HL-60/S4 treated with retinoic acid at 250 ng/mL for 4 days and 3 days (cell line): ENCODE data around the gene KIAA0825.
"Not testable (repeated sequence)": the region's sequence is repeated elsewhere in the genome, so short reads cannot be mapped to it uniquely, and the experiment has no call there.

Source experiments
- in situ Hi-C: fragments of 300-500 bp; cut with MboI; formaldehyde crosslinking; loops from 2 replicates; pipeline ENCODE4 v1.7.0; 2022; ENCODE audit warnings: low sequenced_read_pairs

The KIAA0825 gene

DNA sequence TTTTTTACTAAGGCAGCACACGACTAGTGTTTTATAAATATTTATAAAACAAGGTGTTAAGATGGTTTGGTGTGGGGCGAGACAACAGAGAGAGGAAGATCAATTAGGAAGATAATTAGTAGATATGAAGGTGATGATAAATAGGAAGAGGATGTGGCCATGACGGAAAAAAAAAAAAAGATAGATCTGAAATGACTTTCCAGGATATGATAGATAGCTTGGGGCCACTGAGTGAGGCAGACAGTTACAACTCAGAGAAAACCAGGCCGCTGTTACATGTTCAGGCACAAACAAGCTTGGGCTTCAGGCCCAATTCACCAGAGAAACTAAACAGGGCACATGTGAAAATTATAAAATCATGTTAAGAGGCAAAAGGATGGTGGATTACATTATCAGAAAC is 43.2 kb downstream of the KIAA0825 start:
- in situ Hi-C loops = no loop called here

DNA sequence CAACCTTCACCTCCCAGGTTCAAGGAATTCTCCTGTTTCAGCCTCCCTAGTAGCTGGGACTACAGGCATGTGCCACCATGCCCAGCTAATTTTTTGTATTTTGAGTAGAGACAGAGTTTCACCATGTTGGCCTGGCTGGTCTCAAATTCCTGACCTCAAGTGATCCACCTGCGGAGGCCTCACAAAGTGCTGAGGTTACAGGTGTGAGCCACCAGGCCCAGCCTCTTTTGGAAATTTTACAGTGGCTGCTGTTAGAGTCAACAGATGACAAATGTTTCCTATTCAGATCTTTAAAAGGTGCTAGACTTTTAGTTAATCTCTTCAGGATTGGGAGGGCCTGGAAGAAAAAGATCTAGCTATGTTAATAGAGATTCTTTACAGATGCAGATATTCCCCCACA is 45.1 kb downstream of the KIAA0825 start:
- in situ Hi-C loops = not testable (repeated sequence)

DNA sequence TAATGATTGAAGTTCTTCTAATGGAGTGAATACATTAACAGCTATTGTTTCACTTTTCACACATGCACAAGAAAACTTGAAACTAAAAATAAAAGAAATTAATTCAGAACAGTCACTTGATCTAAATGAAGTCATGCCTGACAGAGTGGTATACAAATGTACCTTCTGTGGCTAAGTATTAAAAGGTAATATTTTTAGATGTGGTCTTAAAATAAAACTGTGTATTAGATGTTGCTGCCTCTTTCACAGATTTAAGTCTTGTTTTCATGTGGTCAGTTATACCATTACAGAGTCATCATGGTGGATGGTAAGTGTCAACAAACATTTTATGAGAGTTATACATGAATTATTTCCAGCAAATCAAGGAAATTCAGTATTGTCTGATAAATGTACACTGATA is 47.0 kb downstream of the KIAA0825 start:
- in situ Hi-C loops = no loop called here

- in situ Hi-C loops = no loop called here
Observed at GRCh38 chr5:94564812-94565211, 53.6 kb downstream of the KIAA0825 start.

GRCh38 chr5:94562327-94562971 is 56.0 kb downstream of the KIAA0825 start:
- in situ Hi-C loops = no loop called here

DNA sequence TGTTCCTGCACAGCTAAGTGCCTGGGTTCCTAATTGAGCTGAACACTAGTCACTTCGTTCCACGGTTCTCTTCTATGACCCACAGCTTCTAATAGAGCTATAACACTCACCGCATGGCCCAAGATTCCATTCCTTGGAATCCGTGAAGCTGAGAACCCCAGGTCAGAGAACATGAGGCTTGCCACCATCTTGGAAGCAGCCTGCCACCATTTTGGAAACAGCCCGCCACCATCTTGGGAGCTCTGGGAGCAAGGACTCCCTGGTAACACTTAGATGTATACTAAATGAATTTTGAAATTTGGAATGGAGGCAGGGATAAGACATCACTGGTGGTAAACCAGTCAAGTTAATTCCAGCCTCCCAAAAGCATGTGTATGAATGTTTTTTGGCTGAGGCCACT is 60.4 kb downstream of the KIAA0825 start:
- in situ Hi-C loops = no loop called here

GRCh38 chr5:94551858-94552257 is 66.5 kb downstream of the KIAA0825 start:
- in situ Hi-C loops = no loop called here

DNA sequence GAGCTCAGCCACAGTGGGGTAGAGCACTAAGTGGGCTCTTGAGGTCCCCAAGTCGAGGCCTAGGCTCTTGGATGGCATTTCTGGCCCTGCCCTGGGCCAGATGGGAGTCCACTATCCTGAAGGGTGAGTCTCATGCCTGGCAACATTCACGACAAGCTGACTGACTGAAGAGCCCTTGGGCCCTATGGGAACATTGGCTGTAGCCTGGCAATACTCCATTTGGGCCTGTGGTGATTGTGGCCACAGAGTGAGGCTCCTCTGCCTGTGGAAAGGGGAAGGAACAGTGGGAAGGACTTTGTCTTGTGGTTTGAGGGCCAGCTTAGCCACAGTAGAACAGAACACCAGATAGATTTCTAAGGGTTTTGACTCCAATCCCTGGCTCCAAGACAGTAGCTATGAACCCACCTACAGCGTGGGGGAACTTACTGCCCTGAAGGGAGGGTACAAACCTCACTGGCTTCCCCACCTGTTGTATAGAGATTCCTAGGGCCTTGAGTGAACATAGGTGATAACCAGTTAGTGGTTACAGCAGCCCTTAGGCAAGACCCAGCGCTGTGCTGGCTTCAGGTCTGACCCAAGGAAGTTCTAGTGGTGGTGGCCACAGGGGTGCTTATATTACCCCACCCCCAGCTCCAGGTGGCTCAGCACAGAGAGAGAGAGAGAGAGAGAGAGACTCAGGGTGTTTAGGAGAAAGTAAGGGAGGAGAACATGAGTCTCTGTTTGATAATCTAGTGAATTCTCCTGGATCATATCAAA is 72.4 kb downstream of the KIAA0825 start:
- in situ Hi-C loops = no loop called here

- in situ Hi-C loops = no loop called here
Observed at GRCh38 chr5:94544875-94545547, 73.4 kb downstream of the KIAA0825 start.

DNA sequence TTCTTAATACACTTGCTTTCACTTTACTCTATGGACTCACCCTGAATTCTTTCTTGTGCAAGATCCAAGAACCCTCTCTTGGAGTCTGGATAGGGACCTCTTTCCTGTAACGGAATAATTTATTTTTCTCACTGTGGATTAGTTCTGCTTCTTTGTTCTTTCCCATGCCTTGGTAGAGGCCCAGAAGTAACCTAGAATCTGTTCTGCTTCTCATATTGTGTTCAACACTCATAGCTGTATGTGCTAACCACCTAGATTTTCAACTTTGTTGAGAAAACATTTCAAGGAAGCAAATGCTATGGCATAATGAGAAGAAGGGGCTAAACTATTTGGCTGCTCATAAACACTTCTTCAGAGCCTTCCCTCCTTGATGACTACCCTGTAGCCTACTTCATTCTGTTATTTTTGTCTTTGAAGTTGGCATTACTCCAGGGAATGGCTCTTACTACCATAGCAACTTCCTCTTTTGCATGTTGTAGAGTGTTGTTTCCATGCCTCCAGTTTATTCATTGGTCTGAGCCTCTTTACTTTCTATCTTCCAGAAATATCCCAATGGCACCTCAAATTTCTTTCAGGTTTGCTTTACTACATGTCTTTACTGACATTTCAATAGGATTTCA is 74.3 kb downstream of the KIAA0825 start:
- in situ Hi-C loops = no loop called here

GRCh38 chr5:94540856-94541494 is 77.4 kb downstream of the KIAA0825 start:
- in situ Hi-C loops = no loop called here

DNA sequence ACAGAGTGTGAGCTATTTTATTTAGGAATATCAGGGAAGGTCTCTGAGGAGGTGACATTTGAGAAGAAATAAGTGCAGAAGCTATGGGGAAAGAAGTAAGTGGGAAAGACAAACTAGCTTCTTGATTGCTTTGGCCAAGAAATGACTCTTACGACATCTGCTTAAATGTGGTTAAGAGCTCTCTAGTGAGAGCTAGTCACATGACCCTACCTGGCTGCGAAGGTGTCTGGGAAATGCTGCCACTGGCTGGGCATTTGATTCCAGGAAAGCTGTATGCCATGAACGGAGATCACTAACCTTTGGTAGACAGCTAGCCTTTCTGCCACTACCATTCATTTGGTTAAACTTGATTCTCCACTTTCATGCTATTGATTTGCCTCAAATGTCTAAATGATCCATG is 80.1 kb downstream of the KIAA0825 start:
- in situ Hi-C loops = no loop called here

DNA sequence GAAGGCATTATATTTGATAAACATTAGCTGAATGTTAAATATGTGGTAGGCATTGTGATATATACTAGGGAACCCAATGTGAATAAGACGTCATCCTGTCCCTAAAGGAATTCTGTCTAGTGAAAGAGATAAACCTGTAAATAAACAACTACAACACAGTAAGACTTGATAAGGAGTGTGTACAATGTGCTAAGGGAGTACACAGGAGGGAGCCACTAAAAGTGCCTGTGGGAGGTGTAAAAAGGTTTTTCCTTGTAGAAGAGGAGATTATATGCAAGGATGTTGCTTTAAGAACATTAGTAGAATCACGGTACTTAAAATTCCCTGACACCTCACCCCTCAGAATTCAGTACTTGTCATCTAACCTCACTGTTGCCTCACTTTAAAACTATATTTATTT is 91.7 kb downstream of the KIAA0825 start:
- in situ Hi-C loops = no loop called here

DNA sequence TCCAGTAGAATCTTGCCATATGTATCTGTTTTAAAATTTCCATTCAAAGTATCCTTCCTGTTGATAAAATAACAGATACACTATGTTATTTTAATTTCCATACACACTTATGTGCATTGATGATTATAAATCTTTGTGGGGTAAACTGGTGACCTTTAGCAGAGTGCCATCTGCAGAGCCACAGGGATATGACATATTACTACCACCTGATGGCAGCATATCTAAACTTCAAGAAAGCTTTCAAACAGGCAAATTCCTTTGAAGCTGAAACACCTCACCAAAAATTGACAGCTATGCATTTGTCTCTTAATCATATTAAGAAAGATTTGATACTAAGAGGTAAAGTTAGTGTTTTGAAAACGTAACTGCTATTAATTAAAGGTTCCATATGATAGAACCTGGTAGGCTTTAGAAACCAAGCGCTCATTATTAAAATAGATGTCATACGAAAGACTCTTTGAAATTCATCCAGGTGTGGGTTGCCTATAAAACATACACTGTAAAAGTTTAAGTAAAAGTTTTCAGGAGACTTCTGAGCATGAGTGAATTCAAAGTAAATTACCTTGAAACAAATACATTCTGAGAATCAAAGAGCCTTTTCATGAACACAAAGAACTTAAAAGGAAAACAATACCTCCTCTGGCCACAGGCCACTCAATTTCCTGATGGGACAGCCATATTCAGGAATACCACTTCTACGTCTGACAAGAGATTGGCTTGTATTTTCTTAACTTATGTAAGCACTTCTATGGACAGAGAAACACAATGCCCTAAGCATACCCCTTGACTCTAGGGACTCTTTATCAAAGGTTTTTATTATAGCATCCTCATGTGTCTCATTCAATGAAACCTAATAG is 93.3 kb downstream of the KIAA0825 start:
- in situ Hi-C loops = no loop called here

GRCh38 chr5:94523018-94523417 is 95.4 kb downstream of the KIAA0825 start:
- in situ Hi-C loops = no loop called here

GRCh38 chr5:94522117-94522516 is 96.3 kb downstream of the KIAA0825 start:
- in situ Hi-C loops = no loop called here

DNA sequence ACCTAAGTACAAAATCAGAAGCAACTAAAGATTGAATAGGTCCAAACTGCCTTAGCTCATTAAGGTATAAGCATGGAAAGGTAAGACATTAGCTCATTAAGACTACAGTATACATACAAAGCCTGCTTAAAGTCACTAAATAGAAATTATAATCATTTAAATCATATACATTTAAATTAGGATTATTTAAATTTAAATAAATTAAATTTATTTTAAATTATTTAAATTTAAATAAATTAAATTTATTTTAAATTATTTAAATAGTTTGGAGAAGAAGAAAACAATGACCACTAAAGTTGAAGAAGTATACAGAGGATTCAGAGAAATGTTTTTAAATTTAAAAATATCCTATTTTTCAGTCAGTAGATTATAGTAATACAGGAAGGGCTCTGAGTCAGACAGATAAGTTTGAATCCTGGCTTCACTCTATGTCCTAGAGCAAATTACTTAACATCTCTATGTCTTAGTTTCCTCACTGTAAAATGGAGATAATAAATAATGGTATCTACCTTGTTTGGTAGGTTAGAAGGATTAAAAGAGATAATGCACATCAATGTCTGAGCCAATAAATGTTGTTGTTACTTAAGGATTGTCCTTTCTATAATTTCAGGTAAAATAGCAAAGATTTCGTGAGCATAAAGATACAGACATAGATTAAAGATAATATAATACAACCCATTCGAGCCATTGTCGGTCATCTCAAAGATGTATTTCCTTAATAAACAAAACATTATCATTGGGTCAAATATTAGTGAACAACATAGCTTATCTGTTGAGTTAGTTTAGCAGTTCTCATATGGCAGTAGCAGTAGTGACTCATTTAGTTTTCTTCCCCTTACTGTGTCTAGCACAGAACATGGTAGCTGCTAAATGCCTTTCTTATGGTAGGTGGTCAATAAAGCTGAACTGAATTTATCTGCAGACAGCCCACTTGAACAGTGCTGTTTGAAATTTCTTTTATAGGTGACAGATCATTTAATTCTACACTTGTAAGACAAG is 100.6 kb downstream of the KIAA0825 start:
- in situ Hi-C loops = no loop called here

DNA sequence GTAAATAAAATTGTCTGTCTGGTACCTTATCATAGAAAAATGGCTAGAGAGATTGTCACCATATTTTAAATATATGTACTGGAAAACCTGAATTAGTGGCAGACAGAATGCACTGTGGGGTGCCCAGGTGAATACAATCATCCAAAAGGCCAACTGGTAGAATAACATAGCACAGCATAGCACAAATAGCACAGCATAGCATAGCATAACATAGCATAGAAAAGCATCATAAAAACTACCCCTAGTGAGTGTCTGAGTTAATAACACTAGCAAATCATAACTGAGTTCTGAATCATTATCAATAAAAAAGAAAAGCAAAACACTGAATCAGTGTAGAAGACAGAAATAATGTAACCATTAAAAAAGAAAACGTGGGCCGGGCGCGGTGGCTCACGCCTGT is 102.3 kb downstream of the KIAA0825 start:
- in situ Hi-C loops = no loop called here
